H9 (cell line): ENCODE measurements around the gene PRR7. TPM values are rescaled to one million over a fixed set of nuclear protein-coding genes. Genes with fewer than 3 reads are reported as not detected.

Source experiments
- DNase-seq: peaks from one replicate; pipeline ENCODE4 v3.0.0-alpha.2; 2017
- H2AFZ ChIP-seq: one replicate; pipeline ENCODE4 v1.6.1; 2013; ENCODE audit warnings: mild to moderate bottlenecking, low read length, control low read depth, moderate library complexity
- H2AK5ac ChIP-seq: 2 replicates; pipeline ENCODE4 v1.6.1; 2013; ENCODE audit warnings: low read length, control low read depth, mixed read lengths; ENCODE audit not compliant: insufficient read length
- H2BK120ac ChIP-seq: one replicate; pipeline ENCODE4 v1.6.1; 2013; ENCODE audit warnings: low read depth, mild to moderate bottlenecking, low read length, control low read depth, inconsistent platforms; ENCODE audit not compliant: poor library complexity, severe bottlenecking
- H2BK12ac ChIP-seq: 2 replicates; pipeline ENCODE4 v1.6.1; 2013; ENCODE audit warnings: low read length, control low read depth, mixed read lengths, low read depth; ENCODE audit not compliant: insufficient read length
- H2BK15ac ChIP-seq: 2 replicates; pipeline ENCODE4 v1.6.1; 2013; ENCODE audit warnings: low read depth, low read length, control low read depth
- H2BK20ac ChIP-seq: one replicate; pipeline ENCODE4 v1.6.1; 2013; ENCODE audit warnings: low read depth, mild to moderate bottlenecking, low read length, control low read depth, inconsistent platforms; ENCODE audit not compliant: poor library complexity, severe bottlenecking
- H2BK5ac ChIP-seq: 2 replicates; pipeline ENCODE4 v1.6.1; 2013; ENCODE audit warnings: low read length, control low read depth, mixed read lengths; ENCODE audit not compliant: insufficient read length
- H3K14ac ChIP-seq: 2 replicates; pipeline ENCODE4 v1.6.1; 2013; ENCODE audit warnings: low read length, control low read depth; ENCODE audit not compliant: insufficient read depth
- H3K18ac ChIP-seq: 2 replicates; pipeline ENCODE4 v1.6.1; 2013; ENCODE audit warnings: low read depth, mild to moderate bottlenecking, mixed read lengths, low read length, control low read depth; ENCODE audit not compliant: insufficient read length
- H3K23ac ChIP-seq: 2 replicates; pipeline ENCODE4 v1.6.1; 2013; ENCODE audit warnings: low read length, control low read depth, mixed read lengths, low read depth; ENCODE audit not compliant: insufficient read length
- H3K23me2 ChIP-seq: 2 replicates; pipeline ENCODE4 v1.6.1; 2013; ENCODE audit warnings: low read depth, mild to moderate bottlenecking, mixed read lengths, low read length, control low read depth; ENCODE audit not compliant: insufficient read length, poor library complexity, severe bottlenecking
- H3K27ac ChIP-seq: 2 replicates; pipeline ENCODE4 v1.5.1; 2013; ENCODE audit warnings: low read length, control low read depth, mixed read lengths, low read depth; ENCODE audit not compliant: insufficient read length
- H3K27me3 ChIP-seq: 2 replicates; pipeline ENCODE4 v1.6.1; 2013; ENCODE audit warnings: low read length, control low read depth, inconsistent platforms; ENCODE audit not compliant: insufficient read depth
- H3K4ac ChIP-seq: 2 replicates; pipeline ENCODE4 v1.6.1; 2013; ENCODE audit warnings: low read depth, mild to moderate bottlenecking, control low read depth, inconsistent platforms, low read length, moderate library complexity
- H3K4me1 ChIP-seq: 2 replicates; pipeline ENCODE4 v1.6.1; 2013; ENCODE audit warnings: low read length, control low read depth, inconsistent platforms; ENCODE audit not compliant: insufficient read depth
- H3K4me2 ChIP-seq: 2 replicates; pipeline ENCODE4 v1.6.1; 2013; ENCODE audit warnings: low read length, control low read depth, mixed read lengths; ENCODE audit not compliant: insufficient read length, insufficient read depth
- H3K56ac ChIP-seq: 2 replicates; pipeline ENCODE4 v1.6.1; 2013; ENCODE audit warnings: low read depth, mild to moderate bottlenecking, mixed read lengths, low read length, control low read depth; ENCODE audit not compliant: insufficient read length
- H3K79me1 ChIP-seq: 2 replicates; pipeline ENCODE4 v1.6.1; 2013; ENCODE audit warnings: low read depth, mild to moderate bottlenecking, moderate library complexity, low read length, control low read depth, inconsistent platforms; ENCODE audit not compliant: insufficient read depth, poor library complexity, severe bottlenecking
- H3K79me2 ChIP-seq: 2 replicates; pipeline ENCODE4 v1.6.1; 2013; ENCODE audit warnings: low read length, control low read depth, inconsistent platforms; ENCODE audit not compliant: insufficient read depth
- H3K9ac ChIP-seq: 2 replicates; pipeline ENCODE4 v1.6.1; 2013; ENCODE audit warnings: low read length, control low read depth, mixed read lengths; ENCODE audit not compliant: insufficient read length; ENCODE audit errors: extremely low read depth
- H3K9me3 ChIP-seq: one replicate; pipeline ENCODE4 v1.6.1; 2013; ENCODE audit warnings: low read depth, low read length, inconsistent platforms; ENCODE audit not compliant: control insufficient read depth
- H3T11ph ChIP-seq: one replicate; pipeline ENCODE4 v1.6.1; 2013; ENCODE audit warnings: mild to moderate bottlenecking, low read length, control low read depth, inconsistent platforms
- H4K20me1 ChIP-seq: one replicate; pipeline ENCODE4 v1.6.1; 2013; ENCODE audit not compliant: control insufficient read depth, insufficient read length, insufficient read depth
- H4K5ac ChIP-seq: 2 replicates; pipeline ENCODE4 v1.6.1; 2013; ENCODE audit warnings: low read depth, mild to moderate bottlenecking, mixed read lengths, low read length, control low read depth; ENCODE audit not compliant: insufficient read length
- H4K8ac ChIP-seq: replicated peaks from 2 replicates; pipeline ENCODE4 v1.6.1; 2013; ENCODE audit warnings: low read length, control low read depth, mixed read lengths, low read depth; ENCODE audit not compliant: insufficient read length
- H4K91ac ChIP-seq: 2 replicates; pipeline ENCODE4 v1.6.1; 2013; ENCODE audit warnings: low read depth, mild to moderate bottlenecking, moderate library complexity, mixed read lengths, low read length, control low read depth; ENCODE audit not compliant: insufficient read length
- H3K27ac Mint-ChIP-seq, 3 experiments: 2 replicates in 2 of 3; 3 replicates in 1 of 3; pipeline ENCODE4 v1.8.0; 2020 to 2021; ENCODE audit warnings: mixed read lengths in 3 of 3, mild to moderate bottlenecking in 1 of 3, moderate library complexity in 1 of 3
- H3K27me3 Mint-ChIP-seq: 2 replicates; pipeline ENCODE4 v1.8.0; 2021; ENCODE audit warnings: low read depth, mild to moderate bottlenecking, moderate library complexity, mixed read lengths
- H3K36me3 Mint-ChIP-seq, 3 experiments: 2 replicates in 2 of 3; 3 replicates in 1 of 3; pipeline ENCODE4 v1.8.0; 2020 to 2021; ENCODE audit warnings: low read depth in 3 of 3, mixed read lengths in 3 of 3; ENCODE audit not compliant: insufficient read depth in 1 of 3
- H3K4me1 Mint-ChIP-seq, 2 experiments: 2 replicates each; pipeline ENCODE4 v1.8.0; 2020; ENCODE audit warnings: mixed read lengths in 2 of 2
- H3K4me3 Mint-ChIP-seq, 2 experiments: 2 replicates in 1 of 2; 3 replicates in 1 of 2; pipeline ENCODE4 v1.8.0; 2020 to 2021; ENCODE audit warnings: mild to moderate bottlenecking in 2 of 2, mixed read lengths in 2 of 2, moderate library complexity in 1 of 2
- H3K9me3 Mint-ChIP-seq, 2 experiments: 2 replicates in 1 of 2; 3 replicates in 1 of 2; pipeline ENCODE4 v1.8.0; 2020; ENCODE audit warnings: mild to moderate bottlenecking in 2 of 2, mixed read lengths in 2 of 2, moderate library complexity in 1 of 2
- WGBS: extraction: QIAGEN DNeasy Blood & Tissue Kit; methylation state at CpG from one replicate; pipeline ENCODE4 v1.1.7; 2013; ENCODE audit warnings: missing lambda C conversion rate, low lambda C conversion rate, mixed read lengths; ENCODE audit not compliant: insufficient read length; ENCODE audit errors: extremely low coverage; 5-methylcytosine and 5-hydroxymethylcytosine counted together
- total RNA-seq: library from RNA; stranded (reverse); gene quantifications from 2 replicates; pipeline ENCODE4 v1.2.1, GENCODE V29; 2021
- TF ChIP-seq, protein P1 (sequence below): fragments of 200-600 bp; sonication (generic); conservative IDR thresholded peaks from 3 replicates; pipeline ENCODE4 v1.8.0; 2021; ENCODE audit warnings: antibody characterized with exemption, mild to moderate bottlenecking

PRR7 gene
- total RNA-seq, 1 experiment from 2014 or later, result 9.6 TPM

DNA sequence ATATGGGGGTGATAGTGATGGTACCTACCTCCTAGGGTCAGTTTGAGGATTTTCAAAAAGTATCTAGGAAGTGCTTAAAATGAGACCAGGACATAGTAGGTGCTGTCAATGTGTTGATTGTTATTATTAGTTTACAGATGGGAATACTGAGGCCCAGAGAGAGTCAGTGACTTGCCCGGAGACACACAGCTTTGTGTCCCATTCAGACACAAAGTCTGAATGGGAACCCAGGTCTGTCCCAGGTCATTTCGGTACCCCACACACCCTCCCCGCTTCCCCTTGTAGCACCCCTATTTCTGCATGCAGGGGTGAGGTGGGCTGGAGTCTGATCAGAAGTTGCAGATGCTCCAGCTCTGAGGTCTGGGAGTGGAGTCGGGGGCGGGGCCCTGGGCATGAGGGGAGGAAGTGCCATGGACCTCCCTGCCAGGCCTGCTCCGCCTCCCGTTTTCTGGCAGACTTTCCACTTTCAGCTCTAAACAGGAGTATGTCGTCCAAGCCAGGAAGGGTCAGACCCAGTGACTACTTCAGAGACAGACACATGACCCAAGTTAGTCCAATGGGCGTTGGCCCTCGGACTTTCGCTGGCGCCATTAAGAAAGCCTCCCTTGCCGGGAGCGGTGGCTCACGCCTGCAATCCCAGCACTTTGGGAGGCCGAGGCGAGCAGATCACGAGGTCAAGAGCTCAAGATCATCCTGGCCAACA lies 30.1 kb downstream of the PRR7 start:
- Histone ChIP-seq H2BK12ac (no peak overlapping the region), H3K23ac (no peak overlapping the region), H4K20me1 (no peaks in the 10 kb centered on the region), H3K56ac (no peak overlapping the region), H4K5ac (no peak overlapping the region), H3K9me3 (no peaks in the 10 kb centered on the region), H3K18ac (no peak overlapping the region), H2AK5ac (no peak overlapping the region), H2BK20ac (no peak overlapping the region), H3K14ac (no peak overlapping the region), H3K4me1 (peaks cover 13% of the 10 kb centered on the region; the same call in 1 of the 2 replicates), H3K79me1 (no peaks in the 10 kb centered on the region), H3K4me2 (no peak overlapping the region), H2BK120ac (no peak overlapping the region), H2BK15ac (no peak overlapping the region), H3K4ac (no peak overlapping the region), H3K23me2 (peaks cover 4% of the 10 kb centered on the region), H4K8ac (no peak overlapping the region), H3K9ac (no peak overlapping the region), H3T11ph (no peak overlapping the region), H2AFZ (no peak overlapping the region), H2BK5ac (no peak overlapping the region), H4K91ac (no peak overlapping the region), H3K79me2 (peaks cover 9% of the 10 kb centered on the region; the same call in 1 of the 2 replicates), H3K27ac (no peak overlapping the region), H3K27me3 (no peaks in the 10 kb centered on the region)
- Mint-ChIP-seq H3K36me3 (peaks cover 7 to 22% (median 19%) of the 10 kb centered on the region in 3 experiments; a peak in 6 of 7 replicates), H3K9me3 (no peaks in the 10 kb centered on the region), H3K27ac (peak overlapping the region in 1 of 3 experiments; percentile 2; a peak in 1 of 7 replicates), H3K4me3 (no peak overlapping the region), H3K4me1 (peaks cover 30 to 42% of the 10 kb centered on the region in 2 experiments), H3K27me3 (no peaks in the 10 kb centered on the region; the same call in 1 of the 2 replicates)
- DNase-seq, result no peak
- no CpG with 5 or more reads among the region's 18 CpGs for WGBS
- TF ChIP-seq, protein P1, sequence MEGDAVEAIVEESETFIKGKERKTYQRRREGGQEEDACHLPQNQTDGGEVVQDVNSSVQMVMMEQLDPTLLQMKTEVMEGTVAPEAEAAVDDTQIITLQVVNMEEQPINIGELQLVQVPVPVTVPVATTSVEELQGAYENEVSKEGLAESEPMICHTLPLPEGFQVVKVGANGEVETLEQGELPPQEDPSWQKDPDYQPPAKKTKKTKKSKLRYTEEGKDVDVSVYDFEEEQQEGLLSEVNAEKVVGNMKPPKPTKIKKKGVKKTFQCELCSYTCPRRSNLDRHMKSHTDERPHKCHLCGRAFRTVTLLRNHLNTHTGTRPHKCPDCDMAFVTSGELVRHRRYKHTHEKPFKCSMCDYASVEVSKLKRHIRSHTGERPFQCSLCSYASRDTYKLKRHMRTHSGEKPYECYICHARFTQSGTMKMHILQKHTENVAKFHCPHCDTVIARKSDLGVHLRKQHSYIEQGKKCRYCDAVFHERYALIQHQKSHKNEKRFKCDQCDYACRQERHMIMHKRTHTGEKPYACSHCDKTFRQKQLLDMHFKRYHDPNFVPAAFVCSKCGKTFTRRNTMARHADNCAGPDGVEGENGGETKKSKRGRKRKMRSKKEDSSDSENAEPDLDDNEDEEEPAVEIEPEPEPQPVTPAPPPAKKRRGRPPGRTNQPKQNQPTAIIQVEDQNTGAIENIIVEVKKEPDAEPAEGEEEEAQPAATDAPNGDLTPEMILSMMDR, result no peak
